ENCODE results near the gene C9orf72. TPM values are rescaled to one million over a fixed set of nuclear protein-coding genes. Genes with fewer than 3 reads are reported as not detected.

Gene C9orf72
- total RNA-seq, 2 donors from 2014 or later: 14.2 to 23.4 TPM

DNA sequence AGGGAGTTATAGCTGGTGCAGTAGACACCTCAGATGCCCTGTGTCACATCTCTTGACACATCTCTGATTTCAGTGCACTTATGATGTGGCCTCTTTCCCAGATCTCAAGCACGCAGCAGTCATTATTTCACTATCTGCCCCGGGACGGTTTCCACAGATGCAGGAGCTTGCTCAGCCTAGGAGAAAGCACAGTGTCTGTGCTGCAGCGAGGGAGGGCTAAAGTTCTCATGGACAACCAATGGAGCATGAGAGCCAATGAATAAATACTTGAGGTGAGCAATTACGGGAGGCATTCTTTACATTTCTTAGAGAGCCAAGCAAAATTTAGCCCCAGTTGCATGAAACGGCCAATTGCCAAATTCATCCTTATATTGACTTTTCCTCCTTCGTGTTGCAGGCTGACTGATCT lies 36.2 kb downstream of the C9orf72 start:
- Histone ChIP-seq H3K36me3 (no peaks in the 10 kb centered on the region), H3K4me3 (no peak overlapping the region), H3K9me3 (no peaks in the 10 kb centered on the region), H3K27ac (no peak overlapping the region), H3K27me3 (replicated peaks; ENCODE audit: insufficient read depth) (no peaks in the 10 kb centered on the region), H3K4me1 (replicated peaks) (peaks cover 7% of the 10 kb centered on the region)
- TF ChIP-seq POLR2AphosphoS5 (IDR thresholded peaks at IDR 0.05): no peak
- TF ChIP-seq, protein P1, sequence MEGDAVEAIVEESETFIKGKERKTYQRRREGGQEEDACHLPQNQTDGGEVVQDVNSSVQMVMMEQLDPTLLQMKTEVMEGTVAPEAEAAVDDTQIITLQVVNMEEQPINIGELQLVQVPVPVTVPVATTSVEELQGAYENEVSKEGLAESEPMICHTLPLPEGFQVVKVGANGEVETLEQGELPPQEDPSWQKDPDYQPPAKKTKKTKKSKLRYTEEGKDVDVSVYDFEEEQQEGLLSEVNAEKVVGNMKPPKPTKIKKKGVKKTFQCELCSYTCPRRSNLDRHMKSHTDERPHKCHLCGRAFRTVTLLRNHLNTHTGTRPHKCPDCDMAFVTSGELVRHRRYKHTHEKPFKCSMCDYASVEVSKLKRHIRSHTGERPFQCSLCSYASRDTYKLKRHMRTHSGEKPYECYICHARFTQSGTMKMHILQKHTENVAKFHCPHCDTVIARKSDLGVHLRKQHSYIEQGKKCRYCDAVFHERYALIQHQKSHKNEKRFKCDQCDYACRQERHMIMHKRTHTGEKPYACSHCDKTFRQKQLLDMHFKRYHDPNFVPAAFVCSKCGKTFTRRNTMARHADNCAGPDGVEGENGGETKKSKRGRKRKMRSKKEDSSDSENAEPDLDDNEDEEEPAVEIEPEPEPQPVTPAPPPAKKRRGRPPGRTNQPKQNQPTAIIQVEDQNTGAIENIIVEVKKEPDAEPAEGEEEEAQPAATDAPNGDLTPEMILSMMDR (IDR thresholded peaks at IDR 0.05): no peak
- TF ChIP-seq POLR2A (IDR thresholded peaks at IDR 0.05): no peak
- intact Hi-C loops (cut with DNase I): no loop called here
- DNase-seq (ENCODE audit: low spot score): no peak
- WGBS: 66% methylated on average over 7 of the region's 7 CpGs

GRCh38 chr9:27536168-27536567 lies 37.1 kb downstream of the C9orf72 start:
- TF ChIP-seq POLR2AphosphoS5 (IDR thresholded peaks at IDR 0.05) (no peak), POLR2A (IDR thresholded peaks at IDR 0.05) (no peak)
- TF ChIP-seq, protein P1 (IDR thresholded peaks at IDR 0.05): no peak
- DNase-seq (ENCODE audit: low spot score): no peak
- 81% methylated on average over 3 of the region's 3 CpGs for WGBS
- Histone ChIP-seq H3K27ac (no peak overlapping the region), H3K4me1 (replicated peaks) (peaks cover 7% of the 10 kb centered on the region), H3K4me3 (no peak overlapping the region), H3K27me3 (replicated peaks; ENCODE audit: insufficient read depth) (no peaks in the 10 kb centered on the region), H3K36me3 (no peaks in the 10 kb centered on the region), H3K9me3 (no peaks in the 10 kb centered on the region)
- intact Hi-C loops (cut with DNase I): no loop called here

DNA sequence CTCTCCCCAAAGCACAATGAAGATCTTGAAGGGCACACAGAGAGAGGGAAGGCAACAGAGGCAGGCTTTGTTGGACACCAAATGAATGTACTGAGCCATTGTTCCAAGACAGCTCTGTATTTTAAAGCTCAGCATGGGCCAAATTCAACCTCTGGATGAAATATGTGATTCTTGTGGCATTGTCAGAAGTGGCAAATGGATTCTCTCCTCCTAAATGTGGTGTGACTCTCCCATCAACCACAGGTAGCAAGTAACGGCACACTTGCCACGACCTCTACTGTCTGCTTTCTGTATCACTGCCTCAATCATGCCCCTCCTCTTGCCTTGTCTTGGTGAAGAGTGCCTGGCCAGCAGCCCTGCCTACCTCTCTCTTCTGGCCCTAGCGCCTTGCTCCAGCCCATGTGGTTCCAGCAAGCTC lies 37.6 kb downstream of the C9orf72 start:
- WGBS: 81% methylated on average over 3 of the region's 3 CpGs
- TF ChIP-seq, protein P1 (IDR thresholded peaks at IDR 0.05): no peak
- TF ChIP-seq POLR2A (IDR thresholded peaks at IDR 0.05): no peak
- TF ChIP-seq POLR2AphosphoS5 (IDR thresholded peaks at IDR 0.05): no peak
- Histone ChIP-seq H3K9me3 (no peaks in the 10 kb centered on the region), H3K4me1 (replicated peaks) (peaks cover 7% of the 10 kb centered on the region), H3K27me3 (replicated peaks; ENCODE audit: insufficient read depth) (no peaks in the 10 kb centered on the region), H3K27ac (no peak overlapping the region), H3K36me3 (no peaks in the 10 kb centered on the region), H3K4me3 (no peak overlapping the region)
- no peak for DNase-seq (ENCODE audit: low spot score)
- intact Hi-C loops (cut with DNase I): no loop called here

GRCh38 chr9:27534658-27535209 lies 38.5 kb downstream of the C9orf72 start:
- no peak for DNase-seq (ENCODE audit: low spot score)
- no peak overlapping the region for H3K4me3 ChIP-seq
- H3K9me3 ChIP-seq: no peaks in the 10 kb centered on the region
- no peaks in the 10 kb centered on the region for H3K36me3 ChIP-seq
- WGBS: 68% methylated on average over 3 of the region's 3 CpGs
- H3K27ac ChIP-seq: peak overlapping the region in 1 of 2 donors; percentile 4
- intact Hi-C loops (cut with DNase I): no loop called here
- H3K4me1 ChIP-seq (replicated peaks): peaks cover 7% of the 10 kb centered on the region
- TF ChIP-seq POLR2A (IDR thresholded peaks at IDR 0.05): no peak
- no peak for TF ChIP-seq POLR2AphosphoS5 (IDR thresholded peaks at IDR 0.05)
- TF ChIP-seq, protein P1 (IDR thresholded peaks at IDR 0.05): no peak
- no peaks in the 10 kb centered on the region for H3K27me3 ChIP-seq (replicated peaks; ENCODE audit: insufficient read depth)

DNA sequence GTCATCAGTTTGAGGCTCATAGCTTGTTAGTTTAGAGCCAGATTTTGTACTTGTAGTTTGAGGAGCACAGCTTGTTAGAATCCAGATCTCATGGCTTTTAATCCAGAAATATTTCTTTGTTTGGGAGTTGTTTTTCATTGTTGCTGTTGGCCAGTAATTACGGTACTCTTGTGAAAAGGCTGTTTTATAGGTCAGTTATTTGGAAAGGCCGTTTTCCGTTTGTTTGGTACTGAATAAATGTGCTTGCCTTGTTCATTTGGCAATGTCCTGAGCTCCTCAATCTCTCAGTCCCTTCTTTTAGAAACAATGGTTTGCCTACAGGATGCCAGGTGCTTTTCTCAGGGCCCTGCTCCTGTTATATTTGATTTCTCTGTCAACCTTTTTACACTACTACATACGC lies 39.1 kb downstream of the C9orf72 start:
- Histone ChIP-seq H3K4me3 (no peak overlapping the region), H3K9me3 (no peaks in the 10 kb centered on the region), H3K4me1 (replicated peaks) (peaks cover 2% of the 10 kb centered on the region), H3K36me3 (no peaks in the 10 kb centered on the region), H3K27me3 (replicated peaks; ENCODE audit: insufficient read depth) (no peaks in the 10 kb centered on the region), H3K27ac (peak overlapping the region in 1 of 2 donors; percentile 4)
- WGBS: 12% methylated on average over 4 of the region's 4 CpGs
- peak; percentile 42 for TF ChIP-seq POLR2AphosphoS5 (IDR thresholded peaks at IDR 0.05)
- TF ChIP-seq, protein P1 (IDR thresholded peaks at IDR 0.05): no peak
- DNase-seq (ENCODE audit: low spot score): no peak
- intact Hi-C loops (cut with DNase I): no loop called here
